Endothelial cell (in vitro differentiated cells): ENCODE data around the gene FAM131A. TPM values are rescaled to one million over a fixed set of nuclear protein-coding genes. Genes with fewer than 3 reads are reported as not detected.
A peak's percentile ranks its signal among the peaks of the same experiment; 100 is the strongest.

ENCODE experiments used
- DNase-seq: peaks from one replicate; pipeline ENCODE4 v3.0.0; 2021; ENCODE audit warnings: low spot score
- H3K27ac Mint-ChIP-seq: one replicate; pipeline ENCODE4 v1.8.0; 2021; ENCODE audit warnings: mixed read lengths, inconsistent platforms; ENCODE audit not compliant: unreplicated experiment
- H3K27me3 Mint-ChIP-seq: one replicate; pipeline ENCODE4 v1.8.0; 2021; ENCODE audit warnings: mild to moderate bottlenecking, moderate library complexity, mixed read lengths, inconsistent platforms; ENCODE audit not compliant: unreplicated experiment
- H3K36me3 Mint-ChIP-seq: one replicate; pipeline ENCODE4 v1.8.0; 2021; ENCODE audit warnings: mild to moderate bottlenecking, low read depth, mixed read lengths, inconsistent platforms; ENCODE audit not compliant: unreplicated experiment
- H3K4me1 Mint-ChIP-seq: one replicate; pipeline ENCODE4 v1.8.0; 2021; ENCODE audit warnings: mild to moderate bottlenecking, mixed read lengths, inconsistent platforms; ENCODE audit not compliant: unreplicated experiment
- H3K4me3 Mint-ChIP-seq: one replicate; pipeline ENCODE4 v1.8.0; 2021; ENCODE audit warnings: mild to moderate bottlenecking, mixed read lengths, inconsistent platforms; ENCODE audit not compliant: unreplicated experiment
- H3K9me3 Mint-ChIP-seq: one replicate; pipeline ENCODE4 v1.8.0; 2021; ENCODE audit warnings: mixed read lengths, inconsistent platforms; ENCODE audit not compliant: unreplicated experiment
- total RNA-seq: library from RNA; stranded (reverse); fragmentation: NEBNext Ultra II Directional; extraction: Animal tissue kit (Norgen Biotek cat#: 25700); gene quantifications from one replicate; pipeline ENCODE4 v1.2.1, GENCODE V29; 2021; ENCODE audit not compliant: unreplicated experiment
- TF ChIP-seq, protein P1 (sequence below): fragments of 200-600 bp; sonication (generic); IDR thresholded peaks from one replicate; pipeline ENCODE4 v1.5.0; 2021; ENCODE audit warnings: antibody characterized with exemption; ENCODE audit not compliant: unreplicated experiment

Gene FAM131A
- total RNA-seq, 1 donor from 2014 or later = 15.8 TPM

DNA sequence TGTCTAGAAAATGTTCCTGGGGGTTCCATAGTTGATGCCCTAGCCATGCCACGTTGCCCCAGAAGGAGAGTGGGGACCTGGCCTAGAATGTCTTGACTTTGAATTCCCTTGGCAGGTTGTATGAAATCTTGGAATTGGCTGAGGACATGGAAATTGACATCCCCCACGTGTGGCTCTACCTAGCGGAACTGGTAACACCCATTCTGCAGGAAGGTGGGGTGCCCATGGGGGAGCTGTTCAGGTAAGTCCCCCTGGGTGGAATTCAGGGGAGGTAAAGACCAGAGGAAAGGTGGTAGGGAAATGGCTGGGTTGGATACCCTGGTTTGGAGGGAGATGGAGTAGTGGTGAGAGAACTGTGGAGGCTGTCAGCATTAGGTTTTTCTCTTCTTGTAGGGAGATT is 8.9 kb upstream of the FAM131A start:
- Mint-ChIP-seq H3K4me1 (peaks cover 32% of the 10 kb centered on the region), H3K36me3 (peaks cover 81% of the 10 kb centered on the region), H3K27me3 (peaks cover 18% of the 10 kb centered on the region), H3K9me3 (no peaks in the 10 kb centered on the region), H3K4me3 (no peak overlapping the region), H3K27ac (no peak overlapping the region)
- TF ChIP-seq, protein P1, sequence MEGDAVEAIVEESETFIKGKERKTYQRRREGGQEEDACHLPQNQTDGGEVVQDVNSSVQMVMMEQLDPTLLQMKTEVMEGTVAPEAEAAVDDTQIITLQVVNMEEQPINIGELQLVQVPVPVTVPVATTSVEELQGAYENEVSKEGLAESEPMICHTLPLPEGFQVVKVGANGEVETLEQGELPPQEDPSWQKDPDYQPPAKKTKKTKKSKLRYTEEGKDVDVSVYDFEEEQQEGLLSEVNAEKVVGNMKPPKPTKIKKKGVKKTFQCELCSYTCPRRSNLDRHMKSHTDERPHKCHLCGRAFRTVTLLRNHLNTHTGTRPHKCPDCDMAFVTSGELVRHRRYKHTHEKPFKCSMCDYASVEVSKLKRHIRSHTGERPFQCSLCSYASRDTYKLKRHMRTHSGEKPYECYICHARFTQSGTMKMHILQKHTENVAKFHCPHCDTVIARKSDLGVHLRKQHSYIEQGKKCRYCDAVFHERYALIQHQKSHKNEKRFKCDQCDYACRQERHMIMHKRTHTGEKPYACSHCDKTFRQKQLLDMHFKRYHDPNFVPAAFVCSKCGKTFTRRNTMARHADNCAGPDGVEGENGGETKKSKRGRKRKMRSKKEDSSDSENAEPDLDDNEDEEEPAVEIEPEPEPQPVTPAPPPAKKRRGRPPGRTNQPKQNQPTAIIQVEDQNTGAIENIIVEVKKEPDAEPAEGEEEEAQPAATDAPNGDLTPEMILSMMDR = no peak
- DNase-seq = no peak

DNA sequence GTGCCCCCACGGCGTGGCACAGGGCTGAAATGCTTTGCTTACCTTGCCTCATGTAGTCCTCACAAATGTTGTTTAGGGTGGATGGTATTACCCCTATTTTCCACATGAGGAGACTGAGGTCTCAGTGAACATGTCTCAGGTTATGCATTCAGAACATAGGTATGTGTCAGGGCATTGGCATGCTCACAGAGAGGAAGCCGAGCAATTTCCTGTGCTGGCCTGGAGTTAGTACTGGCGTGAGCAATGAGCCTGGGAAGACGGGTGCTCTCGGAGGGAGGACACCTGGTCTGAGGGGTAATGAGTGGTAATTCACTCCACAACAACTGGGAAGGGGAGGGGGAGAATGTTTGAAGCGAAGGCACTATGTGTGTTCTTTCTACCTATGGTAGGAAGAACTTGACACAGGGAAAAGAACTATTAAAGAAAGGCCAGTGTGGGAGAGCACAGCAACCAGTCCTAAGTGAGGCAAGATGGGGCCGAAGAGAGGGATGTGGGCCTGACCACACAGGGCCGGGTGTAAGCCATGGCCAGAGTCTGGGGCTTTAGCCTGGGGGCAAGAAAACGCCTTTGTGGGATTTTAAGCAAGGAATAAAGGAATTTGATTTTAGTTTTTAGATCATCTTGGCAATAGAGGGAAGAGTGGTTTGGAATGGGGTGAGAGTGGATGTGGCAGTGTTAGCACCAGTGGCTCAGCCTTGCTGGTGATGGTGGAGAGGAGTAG is 4.9 kb upstream of the FAM131A start:
- peak overlapping the region; percentile 96 for H3K27ac Mint-ChIP-seq
- TF ChIP-seq, protein P1 = no peak
- peak overlapping the region; percentile 63 for H3K4me3 Mint-ChIP-seq
- H3K36me3 Mint-ChIP-seq = peaks cover 62% of the 10 kb centered on the region
- DNase-seq = peak; percentile 49
- H3K4me1 Mint-ChIP-seq = peaks cover 59% of the 10 kb centered on the region
- H3K9me3 Mint-ChIP-seq = no peaks in the 10 kb centered on the region
- H3K27me3 Mint-ChIP-seq = peaks cover 35% of the 10 kb centered on the region

DNA sequence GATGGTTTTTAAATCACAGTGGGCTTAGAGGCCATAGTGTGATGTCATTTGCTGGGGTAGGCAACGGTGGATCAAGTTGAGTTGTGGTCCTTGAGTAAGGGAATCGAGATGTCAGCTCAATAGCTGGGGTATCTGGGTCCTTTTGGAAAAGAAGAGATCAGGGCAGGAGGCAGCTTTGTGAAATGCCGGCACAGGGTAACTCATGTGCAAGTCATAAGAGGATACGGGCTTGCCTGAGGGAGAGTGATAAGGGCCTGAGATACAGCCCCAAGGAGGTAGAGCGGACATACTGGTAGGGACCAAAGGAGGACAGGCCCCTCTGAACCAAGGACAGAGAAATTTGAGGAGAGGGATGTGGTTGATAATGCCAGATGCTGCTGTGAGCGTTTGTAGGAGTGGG is 4.2 kb upstream of the FAM131A start:
- peaks cover 65% of the 10 kb centered on the region for H3K4me1 Mint-ChIP-seq
- TF ChIP-seq, protein P1 = no peak
- peaks cover 64% of the 10 kb centered on the region for H3K36me3 Mint-ChIP-seq
- DNase-seq = no peak
- peak overlapping the region; percentile 96 for H3K27ac Mint-ChIP-seq
- H3K4me3 Mint-ChIP-seq = peak overlapping the region; percentile 63
- no peaks in the 10 kb centered on the region for H3K9me3 Mint-ChIP-seq
- H3K27me3 Mint-ChIP-seq = peaks cover 38% of the 10 kb centered on the region

DNA sequence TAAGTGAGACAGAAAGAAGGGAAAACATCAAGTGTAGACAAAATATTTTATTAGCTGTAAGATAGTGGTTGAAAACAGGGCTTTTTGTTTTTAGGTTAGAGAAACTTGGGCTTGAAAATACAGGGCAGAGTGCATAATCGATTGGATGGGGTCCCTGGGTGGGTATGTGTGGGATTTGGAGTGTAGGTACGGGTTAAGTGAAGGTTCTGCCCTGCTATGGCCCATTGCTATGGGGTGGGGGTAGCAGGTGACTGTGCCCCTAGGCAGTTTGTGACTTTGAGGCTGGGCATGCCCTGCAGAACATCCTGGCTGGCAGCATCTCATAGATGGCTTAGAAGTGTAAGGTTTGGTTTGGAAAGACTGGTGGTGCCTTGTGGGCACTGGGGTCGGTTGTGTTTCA is 3.7 kb upstream of the FAM131A start:
- peaks cover 59% of the 10 kb centered on the region for H3K36me3 Mint-ChIP-seq
- peak overlapping the region; percentile 96 for H3K27ac Mint-ChIP-seq
- no peaks in the 10 kb centered on the region for H3K9me3 Mint-ChIP-seq
- TF ChIP-seq, protein P1 = no peak
- peaks cover 67% of the 10 kb centered on the region for H3K4me1 Mint-ChIP-seq
- H3K27me3 Mint-ChIP-seq = peaks cover 35% of the 10 kb centered on the region
- no peak for DNase-seq
- peak overlapping the region; percentile 63 for H3K4me3 Mint-ChIP-seq

DNA sequence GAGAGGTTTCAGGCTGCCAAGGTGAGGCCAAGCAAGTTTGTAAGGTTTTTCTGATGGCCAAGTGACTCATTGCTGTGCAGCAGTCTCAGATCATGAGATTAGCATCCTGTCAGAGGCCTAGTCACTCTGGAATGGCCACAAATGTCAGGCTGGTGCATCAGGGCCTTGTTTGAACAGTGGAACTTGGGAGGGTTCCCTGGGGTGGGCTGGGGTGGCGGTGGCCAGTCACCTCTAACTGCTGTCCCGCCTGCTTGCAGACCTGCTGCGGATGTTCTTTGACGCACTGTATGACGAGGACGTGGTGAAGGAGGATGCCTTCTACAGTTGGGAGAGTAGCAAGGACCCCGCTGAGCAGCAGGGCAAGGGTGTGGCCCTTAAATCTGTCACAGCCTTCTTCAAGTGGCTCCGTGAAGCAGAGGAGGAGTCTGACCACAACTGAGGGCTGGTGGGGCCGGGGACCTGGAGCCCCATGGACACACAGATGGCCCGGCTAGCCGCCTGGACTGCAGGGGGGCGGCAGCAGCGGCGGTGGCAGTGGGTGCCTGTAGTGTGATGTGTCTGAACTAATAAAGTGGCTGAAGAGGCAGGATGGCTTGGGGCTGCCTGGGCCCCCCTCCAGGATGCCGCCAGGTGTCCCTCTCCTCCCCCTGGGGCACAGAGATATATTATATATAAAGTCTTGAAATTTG is 2.8 kb upstream of the FAM131A start:
- no peak for DNase-seq
- Mint-ChIP-seq H3K9me3 (no peaks in the 10 kb centered on the region), H3K27ac (peak overlapping the region; percentile 96), H3K4me3 (peak overlapping the region; percentile 63), H3K36me3 (peaks cover 52% of the 10 kb centered on the region), H3K4me1 (peaks cover 69% of the 10 kb centered on the region), H3K27me3 (peaks cover 37% of the 10 kb centered on the region)
- TF ChIP-seq, protein P1 = no peak
